ENCODE results near the gene POLR1H.

POLR1H gene

DNA sequence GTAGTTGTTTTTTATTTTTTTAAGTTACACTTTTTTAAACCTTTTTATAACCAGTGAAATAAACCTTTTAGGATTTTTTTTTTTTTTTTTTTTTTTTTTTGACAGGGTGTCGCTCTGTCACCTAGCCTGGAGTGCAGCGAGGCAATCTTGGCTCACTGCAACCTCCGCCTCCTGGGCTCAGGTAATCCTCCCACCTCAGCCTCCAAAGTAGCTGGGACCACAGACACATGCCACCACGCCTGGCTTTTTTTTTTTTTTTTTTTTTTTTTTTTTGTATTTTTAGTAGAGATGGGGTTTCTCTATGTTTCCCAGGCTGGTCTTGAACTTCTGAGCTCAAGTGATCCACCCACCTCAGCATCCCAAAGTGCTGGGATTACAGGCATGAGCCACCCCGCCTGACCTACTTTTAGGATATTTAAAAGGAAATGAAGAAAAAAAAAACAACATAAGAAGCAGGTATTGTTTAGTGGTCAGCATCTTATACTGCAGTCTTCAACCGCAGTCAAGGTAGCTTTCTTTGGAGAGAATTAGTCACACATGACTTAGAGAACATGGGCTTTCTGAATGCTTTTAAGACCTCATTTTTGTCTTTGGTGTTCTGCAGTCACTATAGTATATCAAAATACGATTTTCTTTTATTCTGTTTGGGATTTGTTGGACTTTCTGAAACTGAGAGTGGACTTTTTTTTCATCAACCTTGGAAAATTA, 1.6 kb downstream of the POLR1H start:
- no peak for DNase-seq

DNA sequence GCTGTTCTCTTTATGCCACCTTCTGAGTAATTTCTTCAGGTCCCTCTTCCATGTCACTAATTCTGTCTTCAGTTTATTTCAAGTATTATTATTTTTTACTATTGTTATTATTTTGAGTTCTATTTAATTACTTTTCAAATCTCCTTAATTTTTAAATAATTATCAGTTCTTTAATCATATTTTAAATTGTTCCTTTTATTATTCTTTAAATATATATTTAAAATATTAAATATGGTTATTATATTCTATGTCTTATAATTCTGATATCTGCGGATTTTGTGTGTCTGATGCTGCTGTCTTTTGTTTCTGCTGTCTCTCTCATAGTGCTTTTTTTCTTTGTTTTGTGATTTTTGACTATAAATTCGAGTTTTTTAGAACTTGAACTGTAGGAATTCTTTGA, 2.2 kb downstream of the POLR1H start:
- no peak for DNase-seq

DNA sequence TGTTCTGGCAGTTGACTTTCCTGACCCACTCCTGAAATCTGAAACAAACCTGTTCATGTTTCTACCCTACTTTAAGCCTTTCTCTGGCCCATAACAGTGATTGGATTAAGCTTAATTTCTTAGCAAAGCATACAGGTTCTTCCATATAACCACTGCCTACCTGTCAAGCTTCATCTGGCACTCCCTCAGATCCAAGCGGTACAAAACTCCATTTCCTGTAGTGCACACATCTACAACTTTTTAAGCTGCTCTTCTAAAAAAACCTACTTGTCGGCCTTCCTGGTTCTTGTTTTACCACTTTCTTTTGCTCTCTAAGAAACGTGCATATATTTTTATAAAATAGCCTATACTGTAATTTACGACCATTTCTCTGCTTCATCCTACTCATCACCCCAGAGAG, 5.0 kb downstream of the POLR1H start:
- DNase-seq, result peak; percentile 70

DNA sequence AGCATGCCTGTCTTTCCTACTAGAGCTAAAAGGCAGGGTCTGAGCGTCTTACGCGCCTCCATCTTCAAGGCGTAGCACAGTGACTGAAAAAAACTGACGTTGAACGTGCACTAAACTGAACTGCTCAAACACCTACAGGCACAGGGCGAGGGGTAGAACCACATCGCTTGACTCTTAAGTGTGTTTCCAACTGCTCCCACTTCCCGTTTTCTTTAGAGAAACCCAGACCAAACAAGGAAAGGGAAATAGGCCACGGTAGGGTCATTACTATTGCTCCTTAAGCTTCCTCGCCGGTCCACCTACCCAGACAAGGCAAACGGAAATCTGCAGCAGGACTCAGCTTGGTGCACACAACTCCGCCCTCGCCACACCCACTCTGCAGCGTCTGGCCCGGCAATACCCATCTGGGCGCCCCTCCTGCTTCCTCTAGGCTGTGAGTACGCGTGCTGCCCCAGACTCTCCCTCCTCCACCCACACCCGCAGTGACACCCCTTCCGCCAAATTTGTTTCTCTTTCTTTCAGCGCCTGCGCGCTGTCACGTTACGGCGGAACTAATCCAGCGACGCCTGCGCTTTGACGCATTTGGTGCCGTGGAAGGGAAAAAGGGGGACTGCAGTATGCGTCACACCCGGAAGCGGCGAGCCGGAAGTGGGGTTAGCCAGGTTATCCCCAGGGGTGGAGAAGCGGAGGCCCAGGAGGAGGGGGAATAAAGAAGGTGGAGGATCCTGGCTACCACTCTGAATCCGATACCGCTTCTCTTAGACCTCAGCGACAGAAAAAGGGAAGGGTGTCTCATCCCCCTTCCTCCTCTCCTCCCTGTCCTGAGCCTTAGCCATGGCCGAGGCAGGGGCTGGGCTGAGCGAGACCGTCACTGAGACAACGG, 5.8 kb downstream of the POLR1H start, which contains the start of gene PPP1R11:
TSS of gene PPP1R11 (plus strand) at position 622 of the 883 bp plus-strand sequence. CDS start at position 835, 213 bp downstream.
- DNase-seq, result peak; percentile 100

DNA sequence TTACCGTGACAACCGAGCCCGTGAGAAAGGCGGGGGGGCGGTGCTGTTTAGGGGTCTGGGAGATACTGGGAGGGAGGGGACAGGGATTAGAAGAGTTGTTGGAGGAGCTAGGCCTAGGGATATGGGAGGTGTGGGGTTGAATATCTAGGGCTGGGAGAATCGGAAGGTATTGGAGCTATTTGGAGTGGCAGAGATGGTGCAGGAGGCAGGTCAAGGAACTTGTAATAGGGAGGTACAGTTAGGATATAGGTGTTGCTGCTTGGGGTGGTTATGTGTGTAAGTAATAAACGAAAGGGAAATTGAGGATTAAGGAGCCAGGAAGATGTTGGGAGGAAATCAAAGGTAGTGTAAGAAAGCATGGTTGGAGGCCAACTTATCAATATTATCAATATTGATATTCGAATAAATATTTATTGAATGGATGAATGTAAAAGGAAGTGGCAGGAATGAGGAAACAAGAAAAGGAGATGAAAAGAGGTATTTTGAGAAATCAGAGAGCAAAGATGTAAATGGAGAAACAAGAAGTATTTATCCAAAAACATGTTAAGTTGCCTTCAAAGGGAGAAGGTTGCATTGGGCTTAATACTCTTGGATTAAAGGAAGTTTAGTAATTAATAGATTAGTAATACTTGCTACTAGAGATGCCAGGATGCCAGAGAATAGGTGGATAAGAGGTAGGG, 6.5 kb downstream of the POLR1H start:
- no peak for DNase-seq

DNA sequence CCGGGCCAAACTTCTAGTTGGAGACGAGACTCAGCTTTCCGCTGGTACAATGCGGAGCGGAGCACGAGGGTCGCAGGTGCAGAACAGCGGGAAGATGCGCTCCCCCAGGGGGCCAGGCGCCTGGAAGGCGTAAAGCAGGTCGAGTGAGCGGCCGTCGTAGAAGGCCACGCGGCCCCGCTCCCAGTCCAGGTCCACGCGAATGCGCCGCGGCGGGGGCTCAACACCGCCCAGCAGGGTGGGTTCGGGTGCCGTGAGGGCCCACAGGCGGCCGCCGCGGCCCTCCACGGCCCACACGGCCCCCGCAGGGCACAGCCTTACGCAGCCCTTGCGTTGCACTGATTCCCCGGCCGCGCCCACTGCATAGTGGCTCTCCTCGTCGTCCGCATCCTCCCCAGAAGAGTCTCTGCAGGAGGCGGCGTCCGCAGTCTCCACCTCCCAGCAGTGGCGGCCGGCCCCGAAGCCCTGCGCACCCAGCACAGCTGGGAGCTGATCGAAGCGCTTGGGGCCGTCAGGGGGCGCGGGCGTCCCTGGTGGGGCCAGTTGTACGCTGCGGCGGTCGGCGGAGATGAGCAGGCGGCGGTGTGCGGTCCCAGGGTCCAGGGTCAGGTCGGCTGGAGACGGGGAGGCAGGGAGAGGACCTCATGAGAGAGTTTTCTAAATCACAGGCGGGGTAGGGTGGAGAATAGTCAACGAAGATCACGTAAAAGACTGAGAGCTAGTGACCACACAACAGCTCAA, 10.2 kb downstream of the POLR1H start:
- no peak for DNase-seq

DNA sequence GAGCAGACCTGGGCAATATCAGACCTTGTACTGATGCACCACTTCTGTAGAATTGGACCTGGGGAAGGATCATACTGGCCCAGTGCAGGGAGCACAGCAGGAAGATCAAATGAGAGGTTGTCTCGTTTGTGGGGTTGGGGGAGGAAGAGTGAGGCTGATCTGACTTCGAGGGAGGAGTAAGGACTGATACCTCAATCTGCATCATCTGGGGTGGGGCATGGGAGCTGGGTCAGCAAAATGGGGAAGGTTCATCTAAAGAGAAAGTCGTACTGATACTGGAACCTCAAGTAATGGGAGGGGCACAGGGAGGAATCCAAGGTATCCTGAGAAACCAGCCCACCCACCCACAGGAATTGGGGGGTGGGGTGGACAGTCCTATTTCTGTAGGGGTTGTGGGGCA, 10.8 kb downstream of the POLR1H start:
- no peak for DNase-seq

DNA sequence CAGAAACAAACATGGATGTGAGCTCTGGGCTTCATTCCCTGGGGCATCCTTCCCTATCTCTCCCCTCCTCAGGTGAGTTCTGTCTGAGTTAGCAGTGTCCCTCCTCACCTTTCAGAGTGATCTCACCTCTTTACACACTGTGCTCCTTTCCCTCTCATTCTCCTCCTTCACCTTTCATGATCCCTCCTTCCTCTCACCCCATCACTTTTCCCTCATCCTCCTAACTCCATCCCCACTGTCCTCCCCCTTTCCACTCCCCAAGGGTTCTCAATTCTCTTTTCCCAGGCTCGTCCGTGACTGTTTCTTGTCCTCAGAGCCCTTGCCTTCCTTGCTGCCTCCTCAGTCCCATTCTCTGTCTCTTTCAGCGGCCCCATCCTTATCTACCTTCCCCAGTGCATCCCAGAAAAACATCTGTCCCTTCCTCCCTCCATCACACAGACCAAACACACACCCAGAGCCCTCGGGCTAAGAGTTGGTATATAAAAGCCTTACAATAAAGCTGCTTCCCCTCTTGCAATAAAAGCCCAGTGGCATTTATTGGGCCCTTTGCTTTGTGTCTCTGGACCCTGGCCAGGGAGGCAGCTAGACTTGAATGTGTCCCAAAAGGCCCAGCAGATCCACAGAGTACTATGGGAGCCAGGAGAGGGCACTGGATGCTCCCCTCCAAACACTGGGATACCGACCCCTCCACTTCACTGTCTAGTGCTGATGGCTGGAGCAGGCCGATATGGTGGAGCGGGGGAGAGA, 12.6 kb downstream of the POLR1H start:
- no peak for DNase-seq

DNA sequence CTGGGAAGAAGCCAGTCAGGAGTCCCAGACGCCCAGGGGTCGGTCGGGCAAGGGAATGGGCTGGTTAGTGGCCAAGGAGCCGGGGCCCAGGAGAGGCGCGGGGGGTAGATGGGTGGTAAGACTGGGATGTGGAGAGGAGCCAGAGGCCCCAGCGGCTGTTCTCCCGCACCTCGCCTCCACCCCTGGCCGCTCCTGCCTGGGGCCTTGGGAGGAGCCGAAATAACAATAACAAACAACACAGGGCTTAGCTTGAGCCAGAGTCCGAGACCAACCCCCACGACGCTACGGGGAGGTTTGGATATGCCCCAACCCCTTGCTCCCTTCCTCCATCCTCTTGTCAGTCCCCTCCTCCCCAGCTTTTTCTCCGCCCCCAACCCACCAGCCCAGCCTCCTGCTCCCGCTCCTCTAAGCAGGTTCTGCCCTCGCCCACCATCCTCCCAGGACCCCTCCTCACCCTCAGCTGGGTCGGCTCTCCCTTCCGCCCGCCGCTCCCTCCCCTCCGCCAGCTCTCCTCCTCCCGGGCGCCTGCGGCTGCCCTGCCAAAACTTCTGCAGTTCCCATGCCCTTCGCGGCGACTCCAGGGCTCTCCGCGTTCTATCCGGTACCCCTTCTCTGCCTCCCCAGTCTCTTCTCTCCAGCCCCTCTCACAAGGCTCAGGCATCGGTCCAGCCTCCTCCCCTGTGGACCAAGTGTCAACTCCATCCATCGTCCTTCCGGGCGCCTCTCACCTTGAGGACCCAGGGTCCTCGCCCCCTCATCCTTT, 13.4 kb downstream of the POLR1H start:
- no peak for DNase-seq

DNA sequence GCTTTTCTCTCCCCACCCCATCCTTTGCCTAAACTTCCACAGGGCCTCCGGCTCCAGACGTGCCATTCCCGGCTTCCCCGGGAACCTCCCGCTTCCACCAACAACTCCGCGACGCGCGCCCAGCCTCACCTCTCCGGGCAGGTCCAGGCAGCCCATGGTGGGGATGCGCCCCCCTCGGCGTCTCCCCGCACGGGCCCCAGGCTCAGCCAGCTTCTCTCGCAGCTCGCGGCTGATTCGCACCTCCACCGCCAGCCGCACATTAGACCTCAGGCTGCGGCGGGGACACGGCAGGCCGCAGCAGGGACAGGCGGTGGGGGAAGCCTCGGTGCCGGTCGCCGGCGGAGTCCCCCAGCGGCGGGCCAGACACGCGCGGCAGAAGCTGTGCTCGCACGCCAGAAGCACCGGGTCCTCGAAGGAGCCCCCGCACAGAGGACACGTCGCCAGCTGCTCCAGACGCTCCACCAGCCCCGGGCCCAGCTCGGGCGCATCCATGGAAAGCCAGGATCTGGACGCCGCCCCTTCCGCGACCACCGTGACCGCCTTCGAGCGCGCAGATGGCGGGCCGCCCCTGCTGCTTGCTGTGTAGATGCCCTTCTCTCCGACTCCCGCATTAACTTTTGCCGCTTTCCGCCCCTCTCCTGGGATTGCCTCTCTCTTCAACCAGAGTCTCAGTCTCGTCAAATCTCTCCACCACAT, 14.2 kb downstream of the POLR1H start, which contains the start of gene RNF39:
TSS of gene RNF39 (minus strand) at position 676 of the 696 bp plus-strand sequence. CDS start at position 492, 184 bp downstream.
- no peak for DNase-seq

DNA sequence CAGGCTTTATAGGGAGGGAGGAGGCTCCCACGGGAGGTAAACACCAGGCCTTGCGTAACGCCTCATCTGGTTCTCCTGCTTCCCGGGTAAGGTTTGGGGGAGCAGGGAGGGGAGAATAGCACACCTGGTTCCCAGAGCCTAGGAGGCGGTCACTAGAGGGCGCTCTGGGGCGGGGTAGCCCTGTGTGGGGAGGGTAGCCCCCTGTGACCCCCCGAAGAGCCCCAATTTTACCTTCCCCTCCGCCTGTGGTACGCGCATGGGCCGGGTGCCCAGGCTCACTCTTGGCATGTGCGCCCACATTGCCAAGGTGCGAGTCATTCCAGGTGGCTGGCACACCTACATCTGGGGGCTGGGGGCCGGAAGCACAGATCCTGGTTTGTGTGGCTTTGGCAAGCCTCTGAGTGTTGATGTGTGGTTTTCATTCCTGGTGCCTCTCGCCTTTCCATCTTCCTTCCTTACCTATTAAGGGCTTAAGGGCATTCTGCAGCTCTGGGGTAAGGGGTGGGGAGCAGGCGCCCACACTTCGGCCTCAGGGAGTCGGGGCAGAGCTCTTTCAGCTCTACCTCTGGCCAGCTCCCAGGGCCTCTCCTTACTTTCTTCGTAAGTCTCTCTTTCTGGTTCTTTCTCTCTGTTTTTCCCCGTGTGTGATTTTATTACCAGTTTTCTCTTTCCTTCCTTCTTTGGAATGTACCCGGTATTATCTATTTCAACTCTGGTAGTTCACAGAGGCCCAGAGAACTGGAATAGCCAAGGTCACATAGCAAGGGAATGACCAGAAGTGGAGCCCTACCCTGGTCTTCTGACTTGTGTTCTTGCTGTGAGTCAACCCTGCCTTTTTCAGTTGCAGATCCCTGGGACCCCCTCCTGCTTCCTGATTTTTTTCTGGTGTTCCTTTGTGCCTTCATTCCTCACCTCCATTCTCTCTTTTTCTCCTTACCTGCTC, 15.0 kb downstream of the POLR1H start:
- no peak for DNase-seq

DNA sequence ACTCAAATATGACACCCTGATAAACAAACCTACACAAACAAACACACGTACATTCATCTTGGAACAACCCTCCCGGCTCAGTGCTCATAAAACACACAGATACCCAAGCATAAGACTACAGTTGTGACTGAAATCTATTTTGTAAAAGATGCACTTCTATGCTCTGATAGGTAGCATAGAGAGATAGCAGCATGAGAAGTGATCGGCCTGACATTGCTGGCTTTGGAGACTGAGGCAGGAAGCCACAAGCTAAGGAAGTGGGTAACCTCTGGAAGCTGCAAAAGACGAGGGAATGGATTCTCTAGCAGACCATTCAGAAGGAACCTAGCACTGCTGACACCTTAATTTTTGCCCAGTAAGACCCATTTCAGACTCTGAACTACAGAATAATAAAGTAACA, 16.2 kb downstream of the POLR1H start:
- DNase-seq, result no peak

DNA sequence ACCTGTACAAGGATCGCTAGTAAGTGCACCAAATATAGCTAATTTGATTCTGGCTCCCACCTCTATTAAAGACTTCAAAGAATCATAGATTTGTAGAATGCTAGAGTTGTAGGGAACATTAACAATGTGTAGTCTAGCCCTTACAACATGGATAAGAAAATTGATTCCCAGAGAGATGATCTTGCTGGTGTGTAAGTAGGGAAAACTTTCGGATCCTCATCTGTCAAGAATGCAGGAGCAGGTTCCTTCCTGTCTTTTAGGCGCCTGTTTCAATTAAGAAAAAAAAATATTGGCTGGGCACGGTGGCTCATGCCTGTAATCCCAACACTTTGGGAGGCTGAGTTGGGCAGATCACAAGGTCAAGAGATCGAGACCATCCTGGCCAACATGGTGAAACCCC, 26.8 kb downstream of the POLR1H start:
- no peak for DNase-seq

DNA sequence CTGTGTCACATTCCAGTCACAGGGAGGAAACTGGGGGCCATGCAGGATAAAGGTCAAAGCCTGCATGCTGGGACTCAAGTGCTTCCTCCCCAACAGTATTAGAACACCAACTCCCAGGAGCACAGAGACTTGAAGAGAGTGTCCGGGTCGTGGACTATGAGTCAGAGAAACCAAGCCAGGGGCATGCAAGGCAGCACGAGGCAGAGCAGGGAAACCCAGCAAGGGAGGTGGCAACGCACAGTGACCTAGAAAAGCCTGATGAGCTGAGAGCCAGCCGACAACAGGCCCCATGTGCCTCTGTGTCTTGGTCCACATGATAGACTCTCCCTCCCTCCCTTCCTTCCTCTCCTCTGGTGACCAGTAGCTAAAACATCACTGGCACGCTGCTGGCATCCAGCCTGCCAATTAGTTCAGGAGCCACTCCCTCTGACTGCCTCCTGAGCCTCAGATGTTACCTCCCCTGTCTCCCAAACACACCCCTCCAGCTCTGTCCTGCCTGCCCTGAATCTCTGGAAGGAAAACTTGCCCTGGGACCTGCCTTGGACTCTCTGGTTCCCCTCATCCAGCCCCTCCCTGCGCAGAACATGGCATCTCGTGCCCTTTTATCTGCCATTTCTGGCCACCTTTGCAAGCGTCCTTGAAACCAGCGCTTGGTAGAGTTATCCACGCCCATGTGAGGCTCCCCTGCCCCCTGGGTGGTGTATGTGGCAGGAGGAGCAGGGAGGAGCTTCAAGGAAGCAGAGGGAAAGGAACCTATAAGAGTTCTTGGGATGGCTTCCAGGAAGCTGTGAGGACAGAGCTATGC, 30.7 kb downstream of the POLR1H start:
- no peak for DNase-seq

DNA sequence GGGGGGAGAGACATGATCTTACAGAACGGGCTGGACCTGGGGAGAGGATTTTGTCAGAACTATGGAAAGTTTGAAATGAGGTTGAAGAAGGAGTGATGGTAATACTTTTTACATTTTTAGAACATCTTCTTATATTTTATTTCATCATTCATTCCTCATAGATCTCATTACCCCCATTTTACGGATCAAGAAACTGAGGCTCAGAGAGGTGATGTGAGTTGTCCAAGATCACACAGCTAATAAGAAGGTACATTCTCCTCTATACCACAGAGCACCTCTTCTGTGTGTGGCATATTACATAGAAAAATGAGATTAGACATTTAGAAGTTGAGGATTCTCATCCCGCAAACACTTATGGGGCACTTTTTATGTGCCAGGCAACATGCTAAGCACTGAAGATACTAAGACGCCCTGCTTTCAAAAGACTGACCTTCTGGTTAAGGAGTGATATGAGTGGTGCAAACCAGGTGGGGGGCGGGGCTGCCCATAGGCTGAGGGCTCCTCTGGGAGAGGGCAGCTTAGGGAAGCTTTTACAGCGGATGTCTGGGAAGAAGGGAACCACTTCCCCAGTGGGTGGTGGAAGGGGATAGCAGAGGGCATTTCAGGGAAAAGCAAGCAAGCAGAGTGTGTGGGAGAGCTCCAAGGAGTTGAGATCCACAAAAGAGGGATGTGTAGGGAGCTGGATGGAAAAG, 31.9 kb downstream of the POLR1H start:
- no peak for DNase-seq

DNA sequence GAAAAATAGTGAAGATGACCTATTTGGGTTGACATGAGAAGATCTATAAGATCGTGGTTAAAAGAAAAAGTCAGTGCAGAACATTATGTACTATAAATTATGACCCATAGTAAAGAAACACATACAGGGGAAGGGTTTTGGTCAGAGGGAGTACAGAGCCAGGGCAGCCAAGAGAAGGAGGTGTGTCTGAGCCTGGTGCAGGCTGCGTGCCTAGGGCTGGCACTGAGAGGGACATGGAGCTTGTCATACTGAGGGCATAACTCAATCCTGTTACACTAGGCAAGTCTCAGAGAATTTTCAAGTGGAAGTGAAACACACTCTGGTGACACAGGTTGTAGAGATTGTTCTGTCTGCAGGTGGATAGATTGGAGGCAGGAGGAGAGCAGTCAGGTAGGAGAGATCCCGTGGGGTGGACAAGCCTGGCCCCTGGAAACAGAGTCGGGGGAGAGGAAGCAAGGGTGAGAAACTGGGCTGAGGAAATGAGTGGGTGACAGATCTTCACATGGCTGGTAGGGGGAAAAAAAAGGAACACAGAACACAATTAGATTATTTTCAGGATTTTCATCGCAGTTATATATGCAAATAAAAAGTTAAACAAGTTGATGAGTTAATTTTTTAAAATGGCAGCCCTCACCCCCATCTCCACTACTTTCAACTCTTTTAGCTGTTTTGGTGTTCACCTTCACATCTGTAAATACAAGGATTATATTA, 33.0 kb downstream of the POLR1H start:
- DNase-seq, result no peak

DNA sequence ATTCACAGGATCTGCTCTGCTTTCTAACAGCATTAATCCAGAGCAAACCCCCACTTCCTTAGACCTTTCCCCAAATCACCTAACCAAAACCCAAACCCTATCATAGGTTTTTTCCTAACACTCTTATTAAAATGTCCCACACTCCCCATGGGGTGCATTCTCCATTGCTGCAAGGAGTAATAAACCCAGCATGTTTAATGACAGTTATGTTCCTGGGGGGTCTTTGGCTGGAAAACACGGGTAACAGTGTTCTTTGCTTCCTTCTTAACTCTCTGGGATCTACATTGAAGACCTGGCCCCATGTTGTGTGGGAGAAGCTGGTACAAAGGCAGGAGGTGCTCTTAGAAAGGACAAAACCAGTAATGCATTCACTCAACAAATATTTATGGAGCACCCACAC, 35.8 kb downstream of the POLR1H start:
- DNase-seq, result no peak

Measured in OCI-M1 (cell line).